ENCODE results near the gene AMOTL2.

Gene AMOTL2

GRCh38 chr3:134348524-134348923 lies 25.7 kb downstream of the AMOTL2 start:
- Histone ChIP-seq H3K27ac (ENCODE audit: low read depth, low read length, severe bottlenecking) (no peak overlapping the region), H3K4me3 (ENCODE audit: extremely low read depth, insufficient read depth, low read length, poor library complexity, severe bottlenecking) (no peak overlapping the region), H3K9me3 (ENCODE audit: control insufficient read depth, low read length) (peaks cover 15% of the 10 kb centered on the region), H3K4me1 (ENCODE audit: control insufficient read depth, insufficient read depth, low read length, poor library complexity, severe bottlenecking) (peaks cover 8% of the 10 kb centered on the region), H3K36me3 (ENCODE audit: control insufficient read depth, insufficient read depth, low read length) (peaks cover 7% of the 10 kb centered on the region)
- 78 to 84% methylated on average over 4 of the region's 4 CpGs for WGBS, 2 experiments (ENCODE audit: insufficient coverage in 2 of 2)

- no peak overlapping the region for H3K4me3 ChIP-seq (ENCODE audit: extremely low read depth, insufficient read depth, low read length, poor library complexity, severe bottlenecking)
- peaks cover 15% of the 10 kb centered on the region for H3K9me3 ChIP-seq (ENCODE audit: control insufficient read depth, low read length)
- H3K27ac ChIP-seq (ENCODE audit: low read depth, low read length, severe bottlenecking) = no peak overlapping the region
- 67% methylated on average over 1 of the region's 3 CpGs; no CpG with 5 or more reads in 1 of the 2 experiments for WGBS, 2 experiments (ENCODE audit: insufficient coverage in 2 of 2)
- H3K4me1 ChIP-seq (ENCODE audit: control insufficient read depth, insufficient read depth, low read length, poor library complexity, severe bottlenecking) = peaks cover 8% of the 10 kb centered on the region
- H3K36me3 ChIP-seq (ENCODE audit: control insufficient read depth, insufficient read depth, low read length) = peaks cover 3% of the 10 kb centered on the region
Observed at GRCh38 chr3:134347551-134347950, 26.7 kb downstream of the AMOTL2 start.

- Histone ChIP-seq H3K27ac (ENCODE audit: low read depth, low read length, severe bottlenecking) (no peak overlapping the region), H3K9me3 (ENCODE audit: control insufficient read depth, low read length) (peaks cover 15% of the 10 kb centered on the region), H3K4me1 (ENCODE audit: control insufficient read depth, insufficient read depth, low read length, poor library complexity, severe bottlenecking) (peaks cover 14% of the 10 kb centered on the region), H3K4me3 (ENCODE audit: extremely low read depth, insufficient read depth, low read length, poor library complexity, severe bottlenecking) (no peak overlapping the region), H3K36me3 (ENCODE audit: control insufficient read depth, insufficient read depth, low read length) (no peaks in the 10 kb centered on the region)
- WGBS, 2 experiments (ENCODE audit: insufficient coverage in 2 of 2) = 60% methylated on average over 1 of the region's 1 CpG; no CpG with 5 or more reads in 1 of the 2 experiments
Observed at GRCh38 chr3:134346744-134347143, 27.5 kb downstream of the AMOTL2 start.

GRCh38 chr3:134345202-134345601 lies 29.0 kb downstream of the AMOTL2 start:
- no peaks in the 10 kb centered on the region for H3K36me3 ChIP-seq (ENCODE audit: control insufficient read depth, insufficient read depth, low read length)
- peaks cover 27% of the 10 kb centered on the region for H3K4me1 ChIP-seq (ENCODE audit: control insufficient read depth, insufficient read depth, low read length, poor library complexity, severe bottlenecking)
- H3K27ac ChIP-seq (ENCODE audit: low read depth, low read length, severe bottlenecking) = no peak overlapping the region
- 83 to 100% methylated on average over 1 of the region's 1 CpG for WGBS, 2 experiments (ENCODE audit: insufficient coverage in 2 of 2)
- H3K4me3 ChIP-seq (ENCODE audit: extremely low read depth, insufficient read depth, low read length, poor library complexity, severe bottlenecking) = no peak overlapping the region
- peaks cover 15% of the 10 kb centered on the region for H3K9me3 ChIP-seq (ENCODE audit: control insufficient read depth, low read length)

GRCh38 chr3:134344560-134344959 lies 29.7 kb downstream of the AMOTL2 start:
- WGBS, 2 experiments (ENCODE audit: insufficient coverage in 2 of 2) = no CpG with 5 or more reads among the region's 2 CpGs
- H3K4me3 ChIP-seq (ENCODE audit: extremely low read depth, insufficient read depth, low read length, poor library complexity, severe bottlenecking) = no peak overlapping the region

GRCh38 chr3:134342259-134342658 lies 32.0 kb downstream of the AMOTL2 start:
- 96 to 100% methylated on average over 4 to 5 of the region's 9 CpGs for WGBS, 2 experiments (ENCODE audit: insufficient coverage in 2 of 2)
- no peaks in the 10 kb centered on the region for H3K36me3 ChIP-seq (ENCODE audit: control insufficient read depth, insufficient read depth, low read length)
- H3K27ac ChIP-seq (ENCODE audit: low read depth, low read length, severe bottlenecking) = no peak overlapping the region
- H3K9me3 ChIP-seq (ENCODE audit: control insufficient read depth, low read length) = peaks cover 11% of the 10 kb centered on the region
- peaks cover 19% of the 10 kb centered on the region for H3K4me1 ChIP-seq (ENCODE audit: control insufficient read depth, insufficient read depth, low read length, poor library complexity, severe bottlenecking)
- H3K4me3 ChIP-seq (ENCODE audit: extremely low read depth, insufficient read depth, low read length, poor library complexity, severe bottlenecking) = no peak overlapping the region

More at GRCh38 chr3:134344560-134344959, 29.7 kb downstream of the AMOTL2 start:
- Histone ChIP-seq H3K9me3 (ENCODE audit: control insufficient read depth, low read length) (peaks cover 15% of the 10 kb centered on the region), H3K36me3 (ENCODE audit: control insufficient read depth, insufficient read depth, low read length) (no peaks in the 10 kb centered on the region), H3K4me1 (ENCODE audit: control insufficient read depth, insufficient read depth, low read length, poor library complexity, severe bottlenecking) (peaks cover 27% of the 10 kb centered on the region), H3K27ac (ENCODE audit: low read depth, low read length, severe bottlenecking) (no peak overlapping the region)

- no peak overlapping the region for H3K4me3 ChIP-seq (ENCODE audit: extremely low read depth, insufficient read depth, low read length, poor library complexity, severe bottlenecking)
- H3K9me3 ChIP-seq (ENCODE audit: control insufficient read depth, low read length) = peaks cover 3% of the 10 kb centered on the region
- H3K27ac ChIP-seq (ENCODE audit: low read depth, low read length, severe bottlenecking) = peak overlapping the region; percentile 43
- WGBS, 2 experiments (ENCODE audit: insufficient coverage in 2 of 2) = 86 to 94% methylated on average over 2 of the region's 2 CpGs
- no peaks in the 10 kb centered on the region for H3K36me3 ChIP-seq (ENCODE audit: control insufficient read depth, insufficient read depth, low read length)
- H3K4me1 ChIP-seq (ENCODE audit: control insufficient read depth, insufficient read depth, low read length, poor library complexity, severe bottlenecking) = peaks cover 22% of the 10 kb centered on the region
Observed at GRCh38 chr3:134341389-134341788, 32.9 kb downstream of the AMOTL2 start.

GRCh38 chr3:134340982-134341365 lies 33.3 kb downstream of the AMOTL2 start:
- H3K4me3 ChIP-seq (ENCODE audit: extremely low read depth, insufficient read depth, low read length, poor library complexity, severe bottlenecking) = no peak overlapping the region
- H3K9me3 ChIP-seq (ENCODE audit: control insufficient read depth, low read length) = no peaks in the 10 kb centered on the region
- H3K27ac ChIP-seq (ENCODE audit: low read depth, low read length, severe bottlenecking) = peak overlapping the region; percentile 43
- peaks cover 25% of the 10 kb centered on the region for H3K4me1 ChIP-seq (ENCODE audit: control insufficient read depth, insufficient read depth, low read length, poor library complexity, severe bottlenecking)
- no peaks in the 10 kb centered on the region for H3K36me3 ChIP-seq (ENCODE audit: control insufficient read depth, insufficient read depth, low read length)
- WGBS, 2 experiments (ENCODE audit: insufficient coverage in 2 of 2) = no CpG with 5 or more reads among the region's 1 CpG

GRCh38 chr3:134340362-134340981 lies 33.8 kb downstream of the AMOTL2 start:
- WGBS, 2 experiments (ENCODE audit: insufficient coverage in 2 of 2) = 86% methylated on average over 1 of the region's 1 CpG; no CpG with 5 or more reads in 1 of the 2 experiments

GRCh38 chr3:134339913-134340312 lies 34.3 kb downstream of the AMOTL2 start:
- WGBS, 2 experiments (ENCODE audit: insufficient coverage in 2 of 2) = 86 to 88% methylated on average over 4 to 5 of the region's 5 CpGs

More at GRCh38 chr3:134340362-134340981, 33.8 kb downstream of the AMOTL2 start:
- H3K36me3 ChIP-seq (ENCODE audit: control insufficient read depth, insufficient read depth, low read length) = no peaks in the 10 kb centered on the region
- H3K9me3 ChIP-seq (ENCODE audit: control insufficient read depth, low read length) = no peaks in the 10 kb centered on the region
- H3K4me1 ChIP-seq (ENCODE audit: control insufficient read depth, insufficient read depth, low read length, poor library complexity, severe bottlenecking) = peaks cover 27% of the 10 kb centered on the region
- no peak overlapping the region for H3K27ac ChIP-seq (ENCODE audit: low read depth, low read length, severe bottlenecking)
- H3K4me3 ChIP-seq (ENCODE audit: extremely low read depth, insufficient read depth, low read length, poor library complexity, severe bottlenecking) = no peak overlapping the region

GRCh38 chr3:134339331-134339730 lies 34.9 kb downstream of the AMOTL2 start:
- Histone ChIP-seq H3K4me1 (ENCODE audit: control insufficient read depth, insufficient read depth, low read length, poor library complexity, severe bottlenecking) (peaks cover 35% of the 10 kb centered on the region), H3K4me3 (ENCODE audit: extremely low read depth, insufficient read depth, low read length, poor library complexity, severe bottlenecking) (no peak overlapping the region), H3K9me3 (ENCODE audit: control insufficient read depth, low read length) (no peaks in the 10 kb centered on the region), H3K36me3 (ENCODE audit: control insufficient read depth, insufficient read depth, low read length) (no peaks in the 10 kb centered on the region), H3K27ac (ENCODE audit: low read depth, low read length, severe bottlenecking) (no peak overlapping the region)
- 88 to 92% methylated on average over 8 to 9 of the region's 9 CpGs for WGBS, 2 experiments (ENCODE audit: insufficient coverage in 2 of 2)

More at GRCh38 chr3:134339913-134340312, 34.3 kb downstream of the AMOTL2 start:
- Histone ChIP-seq H3K4me3 (ENCODE audit: extremely low read depth, insufficient read depth, low read length, poor library complexity, severe bottlenecking) (no peak overlapping the region), H3K9me3 (ENCODE audit: control insufficient read depth, low read length) (no peaks in the 10 kb centered on the region), H3K36me3 (ENCODE audit: control insufficient read depth, insufficient read depth, low read length) (no peaks in the 10 kb centered on the region), H3K4me1 (ENCODE audit: control insufficient read depth, insufficient read depth, low read length, poor library complexity, severe bottlenecking) (peaks cover 30% of the 10 kb centered on the region), H3K27ac (ENCODE audit: low read depth, low read length, severe bottlenecking) (no peak overlapping the region)
